ENCODE measurements around the gene GYG2. TPM values are rescaled to one million over a fixed set of nuclear protein-coding genes. Genes with fewer than 3 reads are reported as not detected.

Gene GYG2
- total RNA-seq, 4 donors from 2014 or later = 122 to 289 (median 183) TPM

DNA sequence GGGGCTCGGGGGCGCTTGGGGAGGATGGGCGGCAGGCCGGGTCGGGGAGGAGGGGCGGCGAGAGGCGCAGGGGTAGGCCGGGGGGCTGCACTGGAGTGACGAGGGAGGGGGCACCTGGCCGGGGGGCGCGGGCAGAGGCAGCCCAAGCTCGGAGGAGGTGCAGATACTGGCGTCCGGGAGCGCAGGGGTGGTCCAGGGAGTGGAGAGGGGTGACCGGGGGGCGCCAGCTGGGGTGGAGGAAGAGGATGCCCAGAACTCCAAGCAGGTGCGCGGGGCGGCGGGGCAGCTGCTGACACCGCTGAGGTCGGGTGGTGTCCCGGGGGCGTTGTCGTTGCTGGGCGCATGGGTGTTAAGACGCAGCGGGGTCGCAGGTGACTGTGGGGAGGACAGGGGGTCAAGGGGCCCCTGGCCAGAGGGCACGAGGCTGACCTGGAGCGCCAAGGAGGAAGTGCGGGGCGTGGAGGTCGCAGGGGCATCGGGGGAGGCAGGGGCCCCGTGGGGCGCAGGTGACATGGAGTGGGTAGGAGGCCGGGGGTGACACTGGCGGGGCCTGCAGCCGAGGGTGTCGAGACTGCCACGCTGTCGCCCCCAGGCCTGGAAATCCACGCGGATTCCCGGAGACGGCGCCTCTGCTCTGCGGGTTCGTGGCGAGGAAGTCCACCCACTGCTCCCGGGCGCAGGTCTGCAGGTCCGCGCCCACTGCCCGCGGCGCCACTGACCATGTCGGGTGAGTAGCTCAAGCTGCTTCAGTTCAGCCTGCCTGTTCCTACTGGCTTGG, 928 bp downstream of the GYG2 start:
- TF ChIP-seq, protein P1, sequence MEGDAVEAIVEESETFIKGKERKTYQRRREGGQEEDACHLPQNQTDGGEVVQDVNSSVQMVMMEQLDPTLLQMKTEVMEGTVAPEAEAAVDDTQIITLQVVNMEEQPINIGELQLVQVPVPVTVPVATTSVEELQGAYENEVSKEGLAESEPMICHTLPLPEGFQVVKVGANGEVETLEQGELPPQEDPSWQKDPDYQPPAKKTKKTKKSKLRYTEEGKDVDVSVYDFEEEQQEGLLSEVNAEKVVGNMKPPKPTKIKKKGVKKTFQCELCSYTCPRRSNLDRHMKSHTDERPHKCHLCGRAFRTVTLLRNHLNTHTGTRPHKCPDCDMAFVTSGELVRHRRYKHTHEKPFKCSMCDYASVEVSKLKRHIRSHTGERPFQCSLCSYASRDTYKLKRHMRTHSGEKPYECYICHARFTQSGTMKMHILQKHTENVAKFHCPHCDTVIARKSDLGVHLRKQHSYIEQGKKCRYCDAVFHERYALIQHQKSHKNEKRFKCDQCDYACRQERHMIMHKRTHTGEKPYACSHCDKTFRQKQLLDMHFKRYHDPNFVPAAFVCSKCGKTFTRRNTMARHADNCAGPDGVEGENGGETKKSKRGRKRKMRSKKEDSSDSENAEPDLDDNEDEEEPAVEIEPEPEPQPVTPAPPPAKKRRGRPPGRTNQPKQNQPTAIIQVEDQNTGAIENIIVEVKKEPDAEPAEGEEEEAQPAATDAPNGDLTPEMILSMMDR (IDR thresholded peaks at IDR 0.05; ENCODE audit: low read depth) = no peak

DNA sequence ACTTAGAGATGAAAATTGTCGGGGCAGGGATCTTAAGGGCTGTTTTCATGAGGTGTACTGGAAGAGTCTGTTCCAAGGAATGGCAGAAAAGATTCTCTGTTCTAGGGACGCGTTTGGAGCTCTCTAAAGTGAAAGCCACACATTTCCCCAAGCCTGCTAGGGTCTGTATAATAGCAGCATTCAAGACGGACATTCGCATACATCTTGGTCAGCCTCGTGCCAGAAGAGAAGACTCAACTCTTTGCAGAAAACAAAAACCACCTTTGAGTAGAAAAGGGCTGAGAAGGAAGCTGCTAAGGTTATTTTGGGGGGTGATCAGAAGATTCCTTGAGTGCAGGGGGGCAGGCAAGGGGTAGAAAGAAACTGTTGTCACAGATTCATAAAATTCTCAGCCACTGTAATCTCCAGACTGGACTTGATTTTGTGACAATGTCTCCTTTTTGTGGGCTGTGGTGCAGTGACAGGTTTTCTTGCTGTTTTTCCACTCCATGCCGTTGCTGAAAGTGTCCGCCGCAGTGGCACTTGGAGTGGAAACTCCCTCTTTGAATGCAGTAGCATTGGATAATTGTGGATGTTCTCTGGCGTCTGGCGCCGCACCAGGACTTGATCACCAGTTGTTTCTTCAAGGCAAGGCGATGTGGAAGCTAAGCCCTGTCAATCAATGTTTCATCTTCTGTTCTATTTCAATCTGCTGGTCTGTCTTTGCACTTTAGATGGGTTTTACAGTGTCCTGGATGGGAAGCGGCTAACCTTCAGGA, 2.9 kb downstream of the GYG2 start:
- TF ChIP-seq, protein P1 (IDR thresholded peaks at IDR 0.05; ENCODE audit: low read depth) = no peak

DNA sequence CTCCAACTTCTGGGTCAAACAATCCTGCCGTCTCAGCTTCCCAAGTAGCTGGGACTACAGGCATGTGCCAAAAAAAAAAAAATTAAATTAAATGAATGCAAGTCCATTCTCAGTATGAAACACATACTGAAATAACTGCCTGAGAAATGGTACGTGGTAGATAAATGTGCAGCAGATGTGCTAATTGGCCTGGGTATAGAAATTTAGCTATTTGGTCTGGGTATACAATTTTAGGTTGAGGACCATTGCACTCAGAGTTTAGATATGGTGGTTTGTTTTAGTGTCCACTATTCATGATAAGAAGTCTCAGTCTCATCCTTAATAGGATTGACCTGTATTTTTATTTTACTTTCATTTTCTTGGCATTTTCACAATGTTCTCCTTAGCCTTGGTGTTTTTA, 9.2 kb downstream of the GYG2 start:
- TF ChIP-seq, protein P1 (IDR thresholded peaks at IDR 0.05; ENCODE audit: low read depth) = no peak

DNA sequence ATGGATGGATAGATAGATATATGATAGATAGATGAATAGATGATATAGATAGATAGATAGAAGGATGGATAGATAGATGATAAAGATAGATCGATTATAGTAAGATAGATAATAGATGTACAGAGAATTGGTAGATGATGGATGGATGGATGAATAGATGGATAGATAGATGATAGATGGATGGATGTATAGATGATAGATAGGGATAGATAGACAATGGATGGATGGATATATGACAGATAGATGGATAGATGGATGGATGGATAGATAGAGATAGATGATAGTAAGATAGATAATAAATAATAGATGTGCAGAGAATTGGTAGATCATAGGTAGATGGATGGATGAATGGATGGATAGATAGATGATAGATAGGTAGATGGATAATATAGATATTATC, 12.2 kb downstream of the GYG2 start:
- TF ChIP-seq, protein P1 (IDR thresholded peaks at IDR 0.05; ENCODE audit: low read depth) = no peak

DNA sequence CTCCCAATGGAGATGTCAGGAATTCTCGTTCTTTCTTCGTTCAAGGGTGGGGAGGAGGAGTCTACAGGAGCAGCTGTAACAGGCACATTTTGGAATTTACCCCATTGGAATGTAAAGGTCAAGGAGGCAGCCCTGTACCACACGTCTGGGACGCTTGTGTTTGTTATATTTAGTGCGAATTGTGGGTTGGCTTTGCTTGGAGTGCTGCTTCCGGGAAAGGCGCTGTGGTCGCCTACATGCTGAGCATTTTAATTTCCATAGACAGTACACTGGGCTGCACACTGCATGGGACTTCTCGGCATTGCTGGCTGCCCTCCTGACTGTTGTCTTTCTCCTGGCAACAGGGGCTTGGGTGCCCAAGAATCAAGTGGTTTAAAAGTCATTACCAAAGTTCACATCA, 12.8 kb downstream of the GYG2 start:
- TF ChIP-seq, protein P1 (IDR thresholded peaks at IDR 0.05; ENCODE audit: low read depth) = no peak

DNA sequence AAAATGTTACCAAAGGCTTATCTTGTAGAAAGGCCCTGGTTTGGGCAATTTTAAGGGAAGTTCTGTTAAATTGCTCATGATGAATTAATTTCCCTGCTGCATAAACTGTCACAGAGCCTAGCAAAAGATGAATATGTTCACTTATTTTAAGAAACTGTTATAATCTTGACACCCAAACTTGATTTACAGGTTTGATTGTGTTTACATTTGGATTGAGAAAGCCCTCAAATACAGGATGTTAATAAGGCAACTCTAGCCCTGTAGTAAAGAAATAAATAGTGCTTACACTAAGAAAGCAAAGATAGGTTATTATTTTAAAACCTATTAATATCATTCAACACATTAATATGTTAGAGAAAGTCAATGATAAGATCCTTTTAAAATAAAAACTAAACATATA, 18.3 kb downstream of the GYG2 start:
- TF ChIP-seq, protein P1 (IDR thresholded peaks at IDR 0.05; ENCODE audit: low read depth) = no peak

DNA sequence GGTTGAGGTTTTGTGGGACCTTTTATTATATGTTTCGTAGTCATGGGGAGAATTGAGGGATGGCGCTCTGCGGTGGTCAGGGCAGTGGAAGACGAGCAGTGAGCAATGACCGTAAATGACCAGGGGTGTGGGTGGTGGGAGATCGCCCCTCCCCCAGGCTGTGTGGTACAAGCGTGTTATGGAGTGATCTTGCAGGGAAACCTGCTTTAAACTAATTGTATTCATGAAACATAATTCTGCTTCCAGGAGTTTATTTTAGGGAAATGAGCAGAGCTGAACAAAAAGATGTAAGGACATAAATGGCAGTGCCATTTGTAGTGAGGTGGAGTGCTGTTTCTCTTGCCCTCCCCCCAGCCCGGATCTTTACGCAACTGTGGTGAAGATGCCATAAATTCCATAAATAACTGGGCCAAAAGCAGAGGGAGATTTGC, 20.2 kb downstream of the GYG2 start:
- TF ChIP-seq, protein P1 (IDR thresholded peaks at IDR 0.05; ENCODE audit: low read depth) = no peak

Data from subcutaneous adipose tissue (tissue), 4 donors.